Measurements from ENCODE around the gene CDS2.

CDS2 gene

DNA sequence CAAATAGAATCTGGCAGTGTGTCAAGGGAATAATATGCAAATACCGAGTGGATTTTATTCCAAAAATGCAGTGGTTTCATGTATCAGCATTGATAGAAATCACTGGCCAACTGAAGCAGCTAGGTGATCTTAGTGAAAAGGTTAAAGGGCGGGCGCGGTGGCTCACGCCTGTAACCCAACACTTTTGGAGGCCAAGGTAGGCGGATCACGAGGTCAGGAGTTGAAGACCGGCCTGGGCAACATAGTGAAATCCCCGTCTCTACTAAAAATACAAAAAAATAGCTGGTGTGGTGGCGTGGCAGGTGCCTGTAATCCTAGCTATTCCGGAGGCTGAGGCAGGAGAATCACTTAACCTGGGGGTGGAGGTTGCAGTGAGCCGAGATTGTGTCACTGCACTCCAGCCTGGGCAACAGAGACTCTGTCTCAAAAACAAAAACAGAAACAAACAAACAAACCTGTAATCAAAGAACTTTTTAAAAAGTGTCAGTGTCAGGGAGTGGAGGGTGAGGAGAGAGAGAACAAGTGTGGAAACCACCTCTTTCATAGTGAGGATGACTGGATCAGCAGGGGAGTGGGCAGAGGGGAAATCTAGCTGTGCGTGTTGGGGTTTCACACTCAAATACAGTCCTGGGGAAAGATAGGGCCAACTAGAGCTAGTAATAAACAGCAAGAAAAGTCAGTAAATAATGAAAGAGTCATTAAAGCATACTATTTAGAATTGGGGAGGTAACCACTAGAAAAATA, 57.1 kb downstream of the CDS2 start:
- DNase-seq: no peak

- no peak for DNase-seq
These were observed 57.9 kb downstream of the CDS2 start for GRCh38 chr20:5184684-5185083.

- no peak for DNase-seq
These were observed 60.3 kb downstream of the CDS2 start for GRCh38 chr20:5187122-5187521.

DNA sequence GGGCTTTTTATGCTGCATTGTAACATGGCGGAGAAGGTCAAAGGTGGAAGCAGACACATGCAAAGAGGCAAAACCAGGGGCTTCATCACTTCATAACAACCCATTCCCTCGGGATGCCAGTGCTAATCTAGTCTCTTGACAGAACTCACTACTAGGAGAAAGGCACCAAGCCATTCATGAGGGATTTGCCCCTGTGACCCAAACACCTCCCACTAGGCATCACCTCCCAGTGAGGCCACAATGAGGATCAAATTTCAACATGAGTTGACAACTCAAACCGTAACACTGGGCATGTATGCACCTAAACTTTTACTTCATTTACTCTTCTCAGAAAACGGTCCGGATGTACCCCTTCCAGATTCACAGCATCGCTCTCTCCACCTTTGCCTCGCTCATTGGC, 61.9 kb downstream of the CDS2 start:
- DNase-seq: no peak

- DNase-seq: no peak
These were observed 63.1 kb downstream of the CDS2 start for GRCh38 chr20:5189917-5190316.

DNA sequence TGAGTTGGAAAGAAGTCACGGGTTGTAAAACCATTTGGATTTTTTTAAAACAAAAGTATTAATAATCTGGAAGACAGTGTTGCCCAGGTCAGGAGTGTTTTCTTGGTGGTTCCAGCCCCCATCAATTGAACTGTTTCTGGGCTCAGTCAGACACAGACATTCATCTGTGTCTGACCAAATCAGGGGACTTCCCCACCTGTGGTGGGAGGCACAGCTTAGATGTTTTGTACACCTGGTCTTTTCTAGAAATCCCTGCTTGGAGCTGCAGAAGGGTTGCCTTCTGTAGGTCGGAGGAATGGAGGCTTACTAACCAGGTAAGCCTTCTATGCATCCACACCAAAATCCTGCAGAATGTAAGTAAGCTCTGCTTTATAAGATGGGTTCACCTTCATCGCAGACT, 63.6 kb downstream of the CDS2 start:
- no peak for DNase-seq

DNA sequence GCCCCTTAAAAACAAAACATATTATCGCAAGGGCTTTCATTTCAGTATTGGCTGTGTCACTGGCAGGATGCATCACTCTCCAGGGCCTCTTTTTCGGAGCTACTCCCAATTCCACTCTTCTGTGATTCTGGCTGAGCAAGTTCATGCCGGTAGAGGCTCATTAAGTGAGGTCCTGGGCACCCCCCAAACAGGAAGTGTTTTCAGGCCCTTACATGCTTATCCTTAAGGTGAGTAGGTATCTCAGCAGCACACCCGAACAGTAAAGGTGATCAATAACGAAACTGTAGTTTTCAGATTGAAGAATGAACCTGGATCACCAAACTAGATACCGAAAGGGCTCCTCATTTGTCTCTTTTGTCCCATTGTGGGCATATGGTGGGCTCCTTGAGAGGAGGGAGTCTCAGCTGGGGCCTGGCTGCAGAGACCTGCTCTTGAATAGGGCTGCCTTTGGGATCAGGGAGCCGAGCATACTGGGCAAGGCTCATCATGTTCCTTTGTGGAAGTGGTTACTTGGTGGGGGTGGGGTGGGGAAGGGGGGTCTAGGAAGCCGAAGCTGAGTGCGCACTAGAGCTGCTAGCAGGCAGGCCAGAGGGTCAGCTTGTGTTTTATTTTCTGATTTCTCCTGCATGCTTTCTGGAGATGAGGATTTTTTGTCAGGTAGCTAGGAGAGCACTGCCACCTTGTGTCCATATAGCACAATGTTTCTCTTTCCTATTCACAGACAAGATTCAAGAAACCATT, 65.2 kb downstream of the CDS2 start:
- peak; percentile 83 for DNase-seq

DNA sequence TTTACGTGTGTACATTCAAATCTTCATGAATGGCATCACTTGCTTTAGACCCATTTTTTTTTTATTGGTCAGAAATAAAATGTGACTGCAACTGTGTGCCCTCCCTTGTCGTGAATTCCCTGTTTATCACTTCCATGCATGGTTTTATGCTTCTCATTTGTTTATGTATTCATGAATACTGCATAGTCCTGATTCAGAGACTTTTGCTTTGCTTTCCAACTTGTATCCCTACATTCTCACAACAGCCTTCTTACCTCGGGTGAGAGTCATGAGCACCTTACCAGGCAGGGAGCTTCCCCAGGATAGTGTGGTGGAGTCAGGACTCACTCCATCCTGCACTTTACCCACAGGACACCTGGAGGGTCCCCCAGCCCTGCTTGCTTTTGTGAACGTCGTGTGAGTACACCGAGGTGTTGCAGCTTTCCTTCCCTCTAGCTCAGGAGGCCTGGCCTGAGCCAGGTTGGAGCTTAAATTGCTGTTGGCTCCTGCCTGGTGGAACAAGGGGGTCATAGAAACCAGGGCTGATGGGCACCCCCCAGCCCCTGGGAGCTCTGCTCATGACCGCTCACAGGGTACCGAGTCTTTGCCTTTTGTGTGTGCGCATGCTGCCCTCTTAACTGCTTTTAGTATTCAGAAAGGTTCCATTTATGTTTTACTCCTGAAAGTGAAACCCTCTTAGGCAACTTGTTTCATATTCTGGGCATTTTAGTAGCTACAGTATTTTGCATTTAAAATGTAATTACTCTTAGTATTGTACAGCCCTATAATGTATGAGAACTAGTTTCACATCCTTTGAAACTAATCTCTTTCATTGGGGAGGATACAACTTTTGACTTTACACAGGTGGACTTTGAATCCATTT, 66.0 kb downstream of the CDS2 start:
- no peak for DNase-seq

GRCh38 chr20:5195655-5196054, 68.8 kb downstream of the CDS2 start:
- no peak for DNase-seq

DNA sequence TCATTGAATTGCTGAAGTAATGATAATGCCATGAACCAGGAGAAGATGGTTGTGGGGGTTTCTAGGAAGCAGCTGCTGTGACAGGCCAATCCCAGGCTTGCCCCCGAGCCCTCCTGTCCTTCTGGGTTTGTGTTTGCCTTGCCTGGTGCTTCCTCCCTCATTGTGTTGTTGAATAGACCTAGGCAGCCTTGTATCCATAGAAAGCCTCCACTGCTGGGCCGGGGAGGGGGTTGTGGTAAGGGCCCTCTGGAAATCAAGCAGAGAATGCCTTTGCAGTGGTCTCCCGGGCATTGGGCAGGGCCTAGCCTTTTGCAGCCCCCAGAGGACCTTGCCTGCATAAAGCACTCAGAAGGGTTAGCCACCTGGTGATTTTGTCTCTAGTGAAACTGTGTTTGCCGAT, 69.3 kb downstream of the CDS2 start:
- DNase-seq: no peak

GRCh38 chr20:5197270-5197827, 70.5 kb downstream of the CDS2 start:
- DNase-seq: no peak

GRCh38 chr20:5197847-5198650, 71.2 kb downstream of the CDS2 start:
- DNase-seq: no peak

DNA sequence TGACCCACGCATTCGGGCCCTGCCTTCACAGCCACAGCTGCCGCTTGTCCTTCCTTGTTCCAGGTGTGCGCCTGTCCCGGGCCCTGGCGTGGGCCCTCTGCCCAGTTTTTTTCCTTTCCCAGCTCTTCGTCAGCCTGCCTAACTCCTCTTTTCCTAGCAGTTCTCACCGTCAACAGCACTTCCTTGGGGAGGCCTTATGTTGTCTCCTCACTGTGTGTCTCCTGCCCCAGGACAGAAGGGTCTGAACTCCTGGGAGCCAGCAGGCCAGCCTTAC, 71.8 kb downstream of the CDS2 start:
- no peak for DNase-seq

GRCh38 chr20:5203380-5203779, 76.6 kb downstream of the CDS2 start:
- no peak for DNase-seq

DNA sequence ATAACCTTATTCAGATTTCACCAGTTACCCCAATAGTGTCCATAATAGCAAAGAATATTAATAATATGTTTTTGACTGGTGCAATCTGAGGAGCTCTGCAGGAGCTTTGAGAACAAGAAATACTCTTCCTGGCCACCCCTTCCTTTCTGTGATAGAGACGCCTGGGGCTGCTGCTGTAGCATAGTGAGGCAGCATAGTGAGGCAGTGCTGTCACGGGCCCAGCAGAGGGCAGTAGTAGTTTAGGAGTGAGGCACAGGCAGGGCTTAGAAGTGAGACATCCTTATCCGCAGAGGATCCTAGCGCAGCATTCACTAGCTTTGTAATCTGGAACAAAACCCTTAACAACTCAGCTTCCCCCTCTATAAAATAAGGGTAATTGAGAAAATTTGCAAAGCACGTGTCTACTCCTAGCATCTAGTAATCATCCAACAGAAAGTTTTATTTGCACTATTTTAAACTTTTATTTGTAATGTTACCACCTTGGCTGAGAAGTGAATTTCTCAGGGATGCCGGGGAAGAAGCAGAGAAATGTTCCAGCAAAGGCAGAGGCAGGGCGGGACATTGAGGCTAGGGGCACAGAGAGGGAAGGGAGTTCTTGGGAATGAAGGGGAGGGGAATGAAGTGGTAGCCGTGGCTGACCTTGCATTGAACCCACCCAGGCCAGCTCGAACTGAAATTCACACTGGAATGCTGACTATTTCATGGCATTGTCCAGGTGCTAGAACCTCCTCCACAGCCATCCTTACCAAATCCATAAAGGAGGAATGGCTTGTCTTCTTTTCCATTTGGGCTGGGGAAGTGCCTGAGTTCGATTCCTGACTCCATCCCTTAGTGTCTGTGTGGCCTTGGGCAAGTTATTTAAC, 78.8 kb downstream of the CDS2 start:
- peak; percentile 92 for DNase-seq

- DNase-seq: no peak
These were observed 80.3 kb downstream of the CDS2 start for GRCh38 chr20:5207138-5207537.

DNA sequence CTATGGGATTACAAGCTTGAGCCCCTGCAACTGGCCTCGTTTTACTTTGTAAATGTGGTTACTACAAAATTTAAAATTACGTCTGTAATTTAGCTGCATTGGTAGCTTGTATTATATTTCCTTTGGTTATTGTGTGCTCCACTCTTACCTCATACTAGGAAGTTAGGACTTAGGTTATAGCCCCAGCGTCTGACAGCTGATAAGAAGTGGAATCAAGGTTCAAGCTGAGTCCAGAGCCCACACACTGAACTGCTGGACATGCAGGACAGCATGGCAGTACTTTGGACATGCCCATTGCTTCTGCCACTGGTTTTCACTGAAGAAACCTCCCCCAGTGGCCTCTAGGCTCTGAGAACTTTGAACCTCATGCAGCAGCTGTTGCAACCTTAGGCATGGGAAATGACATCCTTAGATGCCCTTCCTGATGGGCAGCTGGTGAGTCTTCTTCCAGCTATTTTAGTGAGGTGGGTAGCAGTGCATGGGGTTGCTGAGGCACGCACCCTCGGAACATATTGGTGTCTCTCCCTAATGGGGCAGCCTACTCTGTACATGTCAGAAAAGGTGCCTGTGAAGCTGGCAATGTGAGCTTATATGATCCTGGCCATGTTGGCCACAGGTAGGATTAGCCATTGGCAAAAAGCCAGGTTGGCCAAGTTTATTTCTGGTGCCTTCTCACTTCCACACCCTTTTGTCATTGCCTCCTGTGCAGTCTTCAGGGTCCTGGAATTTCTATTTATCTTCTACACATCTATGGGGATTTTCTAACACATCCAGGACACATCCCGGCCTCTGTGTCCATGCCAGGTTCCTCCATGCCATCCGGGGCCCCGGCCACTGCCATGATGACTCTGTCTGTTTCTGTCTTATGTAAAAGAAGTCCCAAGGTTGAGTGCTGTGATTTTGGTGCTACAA, 85.3 kb downstream of the CDS2 start:
- DNase-seq: no peak

DNA sequence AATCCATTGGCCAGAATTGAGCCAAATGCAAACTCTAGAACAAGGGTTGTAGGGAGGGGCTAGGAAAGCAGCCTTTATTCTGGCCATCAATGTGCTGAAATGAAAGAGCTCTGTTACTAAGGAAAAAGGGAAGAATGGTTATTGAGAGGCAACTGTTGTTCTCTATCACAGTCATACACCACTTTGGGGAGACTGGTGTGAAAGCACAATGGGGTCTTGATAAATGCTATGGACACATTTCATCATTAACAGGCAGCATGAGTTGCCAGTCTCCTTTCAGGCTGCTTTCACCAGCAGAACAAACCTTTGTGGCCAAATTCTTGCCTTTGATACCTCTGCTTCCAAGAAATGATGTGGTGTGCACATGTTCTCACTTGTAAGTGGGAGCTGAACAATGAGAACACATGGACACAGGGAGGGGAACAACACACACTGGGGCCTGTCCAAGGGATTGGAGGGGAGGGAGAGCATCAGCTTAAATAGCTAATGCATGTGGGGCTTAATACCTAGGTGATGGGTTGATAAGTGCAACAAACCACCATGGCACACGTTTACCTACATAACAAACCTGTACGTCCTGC, 86.2 kb downstream of the CDS2 start:
- DNase-seq: no peak

- DNase-seq: peak; percentile 22
These were observed 88.0 kb downstream of the CDS2 start for GRCh38 chr20:5214826-5215225.

DNA sequence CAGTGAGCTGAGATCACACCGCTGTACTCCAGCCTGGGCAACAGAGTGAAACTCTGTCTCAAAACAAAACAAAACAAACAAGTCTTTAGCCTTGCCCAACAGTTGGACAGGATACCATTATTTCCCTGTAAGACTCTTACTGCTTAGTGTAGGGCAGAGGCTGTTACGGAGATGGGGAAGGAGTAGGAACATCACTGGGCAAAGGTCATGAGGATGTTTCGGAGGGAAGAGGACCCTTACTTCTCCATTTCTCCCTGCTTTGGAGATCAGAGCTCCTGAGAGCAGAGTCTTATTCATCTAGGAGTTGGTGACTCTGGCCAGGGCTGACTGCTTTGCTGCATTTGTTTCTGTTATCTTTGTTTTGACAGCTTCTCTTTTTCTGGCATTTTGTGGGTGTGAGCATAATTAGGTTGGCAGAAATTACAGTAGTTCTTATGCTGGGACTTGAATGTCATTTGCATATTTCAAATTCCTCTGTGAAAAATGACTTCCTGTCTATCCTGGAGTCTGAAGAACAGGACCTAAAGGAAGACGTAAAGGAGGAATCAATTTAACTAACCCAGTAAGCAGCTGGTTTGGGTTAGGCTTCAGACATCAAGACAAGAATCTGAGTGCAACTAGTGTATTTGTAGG, 89.0 kb downstream of the CDS2 start:
- no peak for DNase-seq

Measured in NCI-H82 (cell line).